HepG2 (cell line): ENCODE measurements around the gene LEMD1. TPM values are rescaled to one million over a fixed set of nuclear protein-coding genes. Genes with fewer than 3 reads are reported as not detected.

Experiments used
- KDM2A ChIP-seq: sonication (generic); formaldehyde crosslinking; IDR thresholded peaks from 2 replicates; pipeline ENCODE4 v1.4.0; 2020; ENCODE audit warnings: low read depth, missing genetic modification reagents, borderline replicate concordance
- KLF13 ChIP-seq: sonication (generic); formaldehyde crosslinking; IDR thresholded peaks from 2 replicates; pipeline ENCODE4 v1.4.0; 2020; ENCODE audit warnings: mild to moderate bottlenecking, missing genetic modification reagents
- MED1 ChIP-seq: sonication (generic); formaldehyde crosslinking; IDR thresholded peaks from 2 replicates; pipeline ENCODE4 v1.4.0; 2020; ENCODE audit warnings: missing genetic modification reagents
- MEF2D ChIP-seq: sonication (generic); formaldehyde crosslinking; IDR thresholded peaks from 2 replicates; pipeline ENCODE4 v1.5.1; 2020; ENCODE audit warnings: mild to moderate bottlenecking, missing genetic modification reagents
- NONO ChIP-seq, 2 experiments: fragments of 450-650 bp in 1 of 2; sonication (generic) in 1 of 2; formaldehyde crosslinking in 1 of 2; IDR thresholded peaks in 1 of 2; conservative IDR thresholded peaks in 1 of 2; 2 replicates each; pipeline versions ENCODE4 v1.6.1 to v1.8.0; 2017 to 2022; ENCODE audit warnings: mild to moderate bottlenecking in 1 of 2, missing genetic modification reagents in 1 of 2, moderate library complexity in 1 of 2
- PCBP2 ChIP-seq: fragments of 200-400 bp; formaldehyde crosslinking; optimal IDR thresholded peaks from 2 replicates; pipeline ENCODE3; 2018; ENCODE audit warnings: low read length, low read depth; ENCODE audit not compliant: poor library complexity, severe bottlenecking
- RELA ChIP-seq: sonication (generic); formaldehyde crosslinking; IDR thresholded peaks from 2 replicates; pipeline ENCODE4 v1.4.0; 2020; ENCODE audit warnings: missing genetic modification reagents
- RORA ChIP-seq: sonication (generic); formaldehyde crosslinking; IDR thresholded peaks from 2 replicates; pipeline ENCODE4 v1.5.0; 2020; ENCODE audit warnings: mild to moderate bottlenecking, missing genetic modification reagents, moderate library complexity
- SNAPC2 ChIP-seq: sonication (generic); formaldehyde crosslinking; IDR thresholded peaks from 2 replicates; pipeline ENCODE4 v1.8.1; 2022; ENCODE audit warnings: mild to moderate bottlenecking, missing genetic modification reagents
- ZFP1 ChIP-seq: IDR thresholded peaks from 2 replicates; pipeline ENCODE4 v1.6.1; 2016
- ZNF235 ChIP-seq: sonication (generic); formaldehyde crosslinking; IDR thresholded peaks from 2 replicates; pipeline ENCODE4 v1.8.1; 2023; ENCODE audit warnings: mild to moderate bottlenecking, missing genetic modification reagents, borderline replicate concordance
- ZNF407 ChIP-seq: sonication (generic); formaldehyde crosslinking; IDR thresholded peaks from one replicate; pipeline ENCODE4 v1.5.1; 2020; ENCODE audit warnings: mild to moderate bottlenecking, missing genetic modification reagents; ENCODE audit errors: not compliant biosample characterization
- ZNF414 ChIP-seq: sonication (generic); formaldehyde crosslinking; IDR thresholded peaks from 2 replicates; pipeline ENCODE4 v1.5.0; 2020; ENCODE audit warnings: missing genetic modification reagents
- ZNF446 ChIP-seq: sonication (generic); formaldehyde crosslinking; IDR thresholded peaks from 2 replicates; pipeline ENCODE4 v1.5.0; 2020; ENCODE audit warnings: mild to moderate bottlenecking, missing genetic modification reagents
- ZNF546 ChIP-seq: sonication (generic); formaldehyde crosslinking; conservative IDR thresholded peaks from 2 replicates; pipeline ENCODE4 v1.8.1; 2023; ENCODE audit warnings: mild to moderate bottlenecking, missing genetic modification reagents
- ZNF607 ChIP-seq: sonication (generic); formaldehyde crosslinking; IDR thresholded peaks from 2 replicates; pipeline ENCODE4 v1.5.1; 2020; ENCODE audit warnings: missing genetic modification reagents, mild to moderate bottlenecking, borderline replicate concordance
- ZNF780A ChIP-seq: sonication (generic); formaldehyde crosslinking; IDR thresholded peaks from 2 replicates; pipeline ENCODE4 v1.8.0; 2022; ENCODE audit warnings: mild to moderate bottlenecking, missing genetic modification reagents, moderate library complexity
- ZNF784 ChIP-seq: sonication (generic); formaldehyde crosslinking; IDR thresholded peaks from 2 replicates; pipeline ENCODE4 v1.5.1; 2020; ENCODE audit warnings: missing genetic modification reagents, mild to moderate bottlenecking, borderline replicate concordance
- polyA plus RNA-seq, 8 experiments: library from polyadenylated mRNA; depleted of rRNA in 3 of 8; stranded (reverse) in 7 of 8; unstranded in 1 of 8; fragments of >200 nt; fragmentation: Illumina TruSeq in 4 of 8; extraction: Trizol in 4 of 8; gene quantifications; 2 replicates each; pipeline versions ENCODE4 v1.2.1 to v1.2.3, GENCODE V29; 2011 to 2016; ENCODE audit warnings: low read depth in 4 of 8, missing spikeins in 1 of 8, mixed read lengths in 1 of 8; ENCODE audit not compliant: insufficient read depth in 1 of 8
- total RNA-seq, 5 experiments: library from RNA; depleted of rRNA; stranded (reverse); fragments of >200 nt; fragmentation: Illumina TruSeq; extraction: Trizol; gene quantifications; 2 replicates each; pipeline ENCODE4 v1.2.3, GENCODE V29; 2016; ENCODE audit warnings: low read depth in 1 of 5
- TF ChIP-seq, protein P1 (sequence below): sonication (generic); formaldehyde crosslinking; IDR thresholded peaks from 2 replicates; pipeline ENCODE4 v1.4.0; 2020; ENCODE audit warnings: missing genetic modification reagents

LEMD1 gene
- total and polyA plus RNA-seq, 2 of the 13 experiments (the other 11 are each of a cell fraction or from before 2014, with no cell fraction given), result 1.4 to 2.3 TPM

GRCh38 chr1:205458777-205459566 lies 37.1 kb upstream of the LEMD1 start (continued):
- no peak for TF ChIP-seq RORA (CRISPR knock-in tag)
- TF ChIP-seq, protein P1, sequence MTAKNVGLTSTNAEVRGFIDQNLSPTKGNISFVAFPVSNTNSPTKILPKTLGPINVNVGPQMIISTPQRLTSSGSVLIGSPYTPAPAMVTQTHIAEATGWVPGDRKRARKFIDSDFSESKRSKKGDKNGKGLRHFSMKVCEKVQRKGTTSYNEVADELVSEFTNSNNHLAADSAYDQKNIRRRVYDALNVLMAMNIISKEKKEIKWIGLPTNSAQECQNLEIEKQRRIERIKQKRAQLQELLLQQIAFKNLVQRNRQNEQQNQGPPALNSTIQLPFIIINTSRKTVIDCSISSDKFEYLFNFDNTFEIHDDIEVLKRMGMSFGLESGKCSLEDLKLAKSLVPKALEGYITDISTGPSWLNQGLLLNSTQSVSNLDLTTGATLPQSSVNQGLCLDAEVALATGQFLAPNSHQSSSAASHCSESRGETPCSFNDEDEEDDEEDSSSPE (CRISPR knock-in tag), result no peak
- no peak for TF ChIP-seq ZNF607 (CRISPR knock-in tag)
- TF ChIP-seq PCBP2, result no peak
- TF ChIP-seq ZNF407 (CRISPR knock-in tag), result no peak
- no peak for TF ChIP-seq ZNF446 (CRISPR knock-in tag)
- TF ChIP-seq SNAPC2 (CRISPR knock-in tag), result no peak
- TF ChIP-seq MEF2D (CRISPR knock-in tag), result no peak
- TF ChIP-seq RELA, result no peak
- TF ChIP-seq ZNF546 (CRISPR knock-in tag), result no peak
- no peak for TF ChIP-seq ZFP1
- TF ChIP-seq ZNF780A (CRISPR knock-in tag), result peak; percentile 57; the same call in 1 of the 2 replicates
- no peak for TF ChIP-seq ZNF235 (CRISPR knock-in tag)
- TF ChIP-seq NONO (IDR thresholded peaks at IDR 0.05), result no peak
- TF ChIP-seq NONO (CRISPR knock-in tag; conservative IDR thresholded peaks at IDR 0.05), result no peak
- TF ChIP-seq KDM2A, result peak; percentile 53; the same call in 1 of the 2 replicates
- TF ChIP-seq ZNF784, result no peak
- TF ChIP-seq KLF13 (CRISPR knock-in tag), result no peak
- TF ChIP-seq MED1, result no peak
- no peak for TF ChIP-seq ZNF414
